ACHN (cell line): ENCODE results near the gene CPXM1.
"Not testable (repeated sequence)": the region's sequence is repeated elsewhere in the genome, so short reads cannot be mapped to it uniquely, and the experiment has no call there.

Experiments used
- DNase-seq: peaks from one replicate; pipeline ENCODE4 v3.0.0-alpha.2; 2015
- in situ Hi-C: cut with HindIII; loops from 2 replicates; pipeline ENCODE4 v1.10.0; 2017; ENCODE audit warnings: low sequenced_read_pairs, low pct_ligation_motif_present, low pct_unique_long_range_greater_than_20kb

Gene CPXM1

GRCh38 chr20:2800521-2801285 is at the start of gene CPXM1:
TSS of gene CPXM1 (minus strand) at chr20:2800627. CDS start at chr20:2800572, 55 bp downstream.
- no peak for DNase-seq

DNA sequence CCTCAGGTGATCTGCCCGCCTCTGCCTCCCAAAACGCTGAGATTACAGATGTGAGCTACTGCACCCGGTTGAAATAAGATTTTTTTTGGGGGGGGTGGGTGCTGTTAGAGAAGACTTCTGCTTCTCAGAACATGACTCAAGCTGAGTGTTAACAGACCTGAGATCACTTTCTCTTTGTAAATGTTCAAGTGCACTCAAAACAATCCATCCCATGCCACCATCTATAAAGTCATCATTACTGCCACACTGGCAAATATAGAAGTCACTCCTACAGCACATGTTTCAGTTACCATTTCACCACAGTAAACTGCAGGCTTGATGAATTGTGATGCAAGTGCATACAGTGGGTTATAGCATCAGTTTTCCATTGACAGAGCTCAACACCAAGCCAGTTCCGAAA is 49.1 kb upstream of the CPXM1 start:
- in situ Hi-C loops: no loop called here
- DNase-seq: no peak

More at GRCh38 chr20:2800521-2801285, at the start of gene CPXM1:
- in situ Hi-C loops: no loop called here

GRCh38 chr20:2847802-2848201 is 47.4 kb upstream of the CPXM1 start:
- no peak for DNase-seq
- in situ Hi-C loops: no loop called here

- DNase-seq: no peak
- in situ Hi-C loops: no loop called here
These were observed 46.3 kb upstream of the CPXM1 start for GRCh38 chr20:2846698-2847097.

GRCh38 chr20:2845607-2846006 is 45.2 kb upstream of the CPXM1 start:
- no peak for DNase-seq
- in situ Hi-C loops: no loop called here

DNA sequence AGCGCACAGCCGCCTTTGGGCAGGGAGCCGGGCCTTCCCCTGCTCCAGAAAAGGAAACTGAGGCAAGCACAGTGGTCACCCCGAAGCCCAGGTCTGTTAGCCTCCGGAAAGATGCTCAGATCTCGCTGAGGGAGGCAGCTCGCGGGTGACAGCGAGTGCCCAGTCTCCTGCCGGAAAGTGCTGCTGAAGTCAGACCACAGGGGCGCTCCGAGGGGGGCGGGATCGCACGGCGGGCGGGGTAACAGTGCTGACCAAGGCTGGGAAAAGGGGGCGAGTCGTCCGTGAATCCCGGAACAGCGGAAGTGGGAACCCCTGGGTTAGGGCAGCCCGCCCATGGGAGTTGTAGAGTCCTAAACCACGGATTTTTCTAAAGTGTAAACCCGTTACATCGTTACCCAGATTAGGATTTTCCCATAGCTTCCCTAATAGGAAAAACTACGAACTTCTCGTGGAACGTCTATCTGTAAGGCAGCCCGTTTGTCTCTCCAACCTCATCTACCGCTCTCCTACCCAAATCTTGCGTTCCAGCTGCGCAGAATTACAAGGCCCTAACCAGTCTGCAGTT is 40.6 kb upstream of the CPXM1 start:
- peak; percentile 67 for DNase-seq
- in situ Hi-C loops: no loop called here

DNA sequence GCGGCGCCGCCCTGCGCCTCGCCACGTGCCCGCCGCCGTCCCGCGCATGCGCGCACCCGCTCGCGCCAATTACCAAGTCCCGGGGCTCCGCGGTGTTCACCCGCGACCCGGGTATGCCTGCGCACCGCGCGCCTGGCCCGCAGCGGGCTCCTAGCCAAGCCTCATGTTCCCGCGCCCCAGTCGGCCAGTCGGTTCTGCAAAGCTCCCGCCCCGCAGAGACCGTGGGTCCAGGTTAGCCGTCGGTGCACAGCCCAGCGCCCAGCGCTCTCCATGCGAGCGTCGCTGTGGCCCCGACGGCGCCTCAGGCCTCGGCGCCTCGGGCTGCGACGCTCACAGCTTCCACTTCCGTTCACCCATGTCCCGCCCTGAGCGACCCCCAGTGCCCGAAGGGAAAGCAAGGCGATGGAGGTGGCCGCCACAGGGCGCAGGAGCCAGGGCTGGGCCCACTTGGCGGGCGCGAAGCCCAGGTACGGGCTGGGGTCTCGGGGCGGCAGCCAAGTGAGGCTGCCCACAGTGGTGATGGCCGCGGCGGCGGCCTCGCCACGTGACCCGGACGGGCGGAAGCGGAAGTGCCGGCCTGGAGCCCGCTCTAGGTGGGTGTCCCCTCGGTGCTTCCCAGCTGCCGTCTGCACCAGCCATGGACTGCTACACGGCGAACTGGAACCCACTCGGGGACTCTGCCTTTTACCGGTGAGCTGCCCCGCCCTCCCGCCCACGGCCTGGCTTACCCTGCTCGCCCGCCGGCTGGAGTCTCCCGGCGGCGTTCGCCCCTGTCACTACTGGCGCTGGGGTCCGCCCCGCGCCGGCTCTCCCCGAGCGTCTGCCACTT is 39.9 kb upstream of the CPXM1 start, which contains the start of the genes PCED1A and VPS16:
Gene PCED1A, minus strand, starts transcription at position 518 of the 829 bp plus-strand sequence. CDS start 743 bp downstream, outside the sequence.
Gene VPS16, plus strand, starts transcription at position 608 of the 829 bp plus-strand sequence. Its CDS starts 30 bp downstream, at position 638.
- in situ Hi-C loops: no loop called here
- DNase-seq: peak; percentile 75

- in situ Hi-C loops: no loop called here
- DNase-seq: no peak
These were observed 39.3 kb upstream of the CPXM1 start for GRCh38 chr20:2839732-2840137.

DNA sequence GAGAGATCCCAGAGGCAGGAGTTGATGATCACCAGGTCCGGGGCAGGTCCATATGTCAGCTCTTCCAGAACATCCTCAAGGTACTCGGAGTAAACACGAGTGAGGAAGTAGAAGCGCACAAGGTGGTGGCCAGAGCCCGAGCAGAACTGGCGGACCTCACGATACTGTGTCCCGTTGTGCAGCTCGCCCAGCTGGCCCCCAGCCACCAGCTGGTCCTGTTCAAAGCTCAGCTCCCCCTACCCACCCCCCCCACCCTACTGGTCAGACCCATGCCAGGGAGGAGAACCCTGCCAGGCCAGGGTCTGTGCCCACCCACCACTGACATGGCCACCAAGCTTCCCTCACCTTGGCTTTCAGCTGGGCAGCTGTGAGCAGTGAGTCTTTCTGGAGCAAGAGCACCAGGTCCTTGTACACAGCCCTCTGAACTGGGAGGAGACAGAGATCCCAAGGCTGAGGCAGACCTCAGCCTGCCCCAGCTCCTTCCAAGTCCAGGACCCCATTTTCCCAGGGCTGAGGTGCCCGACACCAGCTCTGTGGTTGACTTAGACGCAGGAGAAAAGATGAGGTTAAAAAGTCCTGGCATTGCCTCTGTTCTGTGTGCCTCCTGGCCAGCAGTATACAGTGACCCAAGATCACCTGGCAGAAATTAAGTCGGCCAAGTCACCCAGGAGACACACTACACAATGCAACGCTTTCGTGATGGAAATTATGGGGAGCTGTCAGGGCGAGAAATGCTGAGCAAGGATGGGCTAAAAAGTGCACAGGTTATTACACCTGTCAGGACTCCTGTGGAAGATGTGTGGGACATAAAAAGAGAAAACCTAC is 38.6 kb upstream of the CPXM1 start:
- in situ Hi-C loops: no loop called here
- DNase-seq: no peak

DNA sequence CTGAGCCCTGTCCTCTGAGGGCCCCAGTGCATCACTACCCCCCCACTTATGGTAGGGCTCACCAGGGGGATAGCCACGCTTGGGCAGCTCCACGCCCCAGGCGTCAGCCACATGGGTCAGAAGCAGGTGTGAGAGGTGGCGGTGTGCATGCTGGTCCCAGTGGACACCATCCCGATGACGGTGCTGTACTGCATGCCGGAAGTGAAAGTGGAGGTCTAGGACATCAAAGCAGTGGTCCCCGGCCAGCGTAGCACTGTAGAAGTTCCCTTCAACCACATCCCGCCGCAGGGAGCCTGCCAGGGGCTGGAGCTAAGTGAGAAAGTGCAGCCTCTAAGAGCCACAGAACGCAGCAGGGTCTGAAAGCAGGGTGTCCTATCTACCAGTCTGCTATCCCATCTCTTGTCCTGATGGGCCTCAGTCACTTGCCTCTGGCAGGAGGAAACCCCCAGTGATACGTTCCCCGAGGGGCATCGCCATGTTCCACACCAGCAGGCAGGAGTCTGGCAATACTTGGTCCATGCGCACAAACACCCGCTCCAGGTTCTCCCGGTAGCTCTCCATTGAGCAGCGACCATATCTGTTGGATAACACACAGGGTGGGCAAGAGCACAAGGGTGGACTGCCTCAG is 37.9 kb upstream of the CPXM1 start:
- no peak for DNase-seq
- in situ Hi-C loops: no loop called here

DNA sequence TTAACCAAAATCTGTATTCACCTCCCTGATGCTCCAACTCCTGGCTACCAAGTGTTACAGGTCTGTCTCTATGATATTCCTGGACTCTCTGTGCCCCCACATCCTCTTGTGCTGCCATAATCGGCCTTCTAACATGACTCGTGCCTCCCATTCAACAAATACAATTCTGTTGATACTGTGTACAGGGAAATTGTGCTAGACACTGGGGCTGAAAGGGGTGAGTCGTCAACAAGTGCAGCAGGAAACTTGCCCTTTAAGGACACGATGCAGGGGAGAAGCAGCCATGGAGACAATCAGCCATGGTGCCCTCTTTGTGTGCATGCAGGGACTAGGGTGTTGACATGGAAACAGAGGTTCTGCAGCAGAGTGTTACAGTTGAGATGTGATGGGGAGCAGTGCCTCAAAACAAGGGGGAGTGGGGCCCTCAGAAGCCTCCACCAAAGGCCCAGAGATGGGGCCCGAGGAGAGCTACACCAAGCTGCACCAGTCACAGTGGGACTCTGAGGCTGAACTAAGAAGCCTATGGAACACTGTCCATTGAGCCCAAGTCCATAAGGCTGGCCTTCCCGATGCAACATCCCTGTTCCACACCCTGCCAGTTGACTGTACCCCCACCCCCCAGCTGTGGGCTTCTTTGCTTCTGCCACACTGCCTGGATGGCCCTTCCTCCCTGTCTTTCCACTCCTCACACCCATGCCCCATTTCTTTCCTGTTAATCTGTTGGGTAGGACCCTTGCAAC is 37.0 kb upstream of the CPXM1 start:
- in situ Hi-C loops: no loop called here
- no peak for DNase-seq

- in situ Hi-C loops: no loop called here
- no peak for DNase-seq
These were observed 35.6 kb upstream of the CPXM1 start for GRCh38 chr20:2836035-2836434.

GRCh38 chr20:2835331-2835796 is 34.9 kb upstream of the CPXM1 start:
- DNase-seq: no peak
- in situ Hi-C loops: no loop called here

DNA sequence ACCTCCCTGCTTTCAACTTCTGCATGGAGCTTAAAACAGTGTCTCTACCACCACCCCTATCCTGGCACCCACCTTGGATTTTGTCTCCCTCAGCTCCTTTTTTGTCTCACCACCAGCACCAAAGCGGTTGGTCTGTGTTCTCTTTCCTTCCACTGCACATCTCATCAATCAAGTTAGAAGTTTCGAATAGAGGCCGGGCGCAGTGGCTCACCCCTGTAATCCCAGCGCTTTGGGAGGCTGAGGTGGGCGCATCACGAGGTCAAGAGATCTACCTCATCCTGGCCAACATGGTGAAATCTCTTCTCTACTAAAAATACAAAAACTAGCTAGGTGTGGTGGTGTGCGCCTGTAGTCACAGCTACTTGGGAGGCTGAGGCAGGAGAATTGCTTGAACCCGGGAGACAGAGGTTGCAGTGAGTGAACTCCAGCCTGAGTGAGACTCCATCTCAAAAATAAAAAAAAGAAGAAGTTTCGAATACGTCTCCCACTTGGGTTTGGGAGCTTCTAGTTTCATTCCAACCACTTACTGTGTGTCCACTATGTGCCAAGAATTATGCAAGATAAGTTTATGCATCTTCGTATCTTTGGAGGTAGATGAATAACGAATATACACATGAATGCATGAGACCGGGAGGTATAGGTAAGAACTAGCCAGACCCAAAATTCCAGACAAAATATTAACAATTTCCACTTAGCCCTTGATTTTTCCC is 34.1 kb upstream of the CPXM1 start:
- in situ Hi-C loops: no loop called here
- DNase-seq: no peak

DNA sequence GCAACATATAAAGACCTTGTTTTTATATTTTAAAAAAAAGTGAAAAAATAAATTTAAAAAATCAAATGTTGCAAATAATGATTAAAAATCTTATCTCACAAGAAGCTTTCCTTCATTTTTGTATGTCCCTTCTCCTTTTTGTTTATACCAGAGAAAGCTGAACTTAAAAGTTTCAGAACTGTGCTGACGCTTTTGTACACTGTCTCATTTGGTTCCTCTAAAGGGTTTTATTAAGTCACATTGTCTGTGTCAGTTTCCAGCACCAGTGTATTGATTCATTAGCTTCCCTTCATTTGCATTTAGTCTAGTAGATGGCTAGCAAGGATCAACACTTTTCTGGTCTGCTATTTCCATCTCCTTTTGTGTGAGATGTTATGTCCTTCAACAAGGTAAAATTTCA is 33.3 kb upstream of the CPXM1 start:
- DNase-seq: no peak
- in situ Hi-C loops: no loop called here

GRCh38 chr20:2831206-2831605 is 30.8 kb upstream of the CPXM1 start:
- DNase-seq, in situ Hi-C loops: not testable (repeated sequence)

DNA sequence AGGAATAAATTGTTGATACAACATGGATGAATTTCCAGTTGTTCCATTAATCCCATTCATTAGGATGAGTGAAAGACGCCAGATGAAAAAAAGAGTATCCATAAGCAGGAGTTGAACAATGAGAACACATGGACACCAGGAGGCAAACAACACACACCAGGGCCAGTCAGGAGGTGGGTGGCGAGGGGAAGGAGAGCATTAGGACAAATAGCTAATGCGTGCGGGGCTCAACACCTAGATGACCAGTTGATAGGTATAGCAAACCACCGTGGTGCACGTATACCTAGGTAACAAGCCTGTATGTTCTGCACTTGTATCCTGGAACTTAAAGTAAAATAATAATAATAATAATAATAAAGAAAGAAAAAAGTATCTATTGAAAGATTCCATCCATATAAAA is 28.9 kb upstream of the CPXM1 start:
- no peak for DNase-seq
- in situ Hi-C loops: no loop called here
